OCI-LY3 (cell line): Measurements from ENCODE around the gene IL36A.
A peak's percentile ranks its signal among the peaks of the same experiment; 100 is the strongest.

Source experiments
- H2AFZ ChIP-seq: fragments of 200-600, 300-600 bp; shearing (Covaris generic); 2 replicates; pipeline ENCODE4 v1.6.0; 2014; ENCODE audit warnings: antibody characterized with exemption, low read depth, low read length
- H3K27ac ChIP-seq: fragments of 200-600, 300-600 bp; sonication (generic); 2 replicates; pipeline ENCODE4 v1.5.1; 2014; ENCODE audit warnings: mild to moderate bottlenecking, low read length, moderate library complexity, mixed read lengths
- H3K27me3 ChIP-seq: fragments of 200-600, 300-600 bp; sonication (generic); 2 replicates; pipeline ENCODE4 v1.6.1; 2014; ENCODE audit warnings: low read depth, low read length, mixed read lengths
- H3K36me3 ChIP-seq: fragments of 200-600, 300-600 bp; sonication (generic); replicated peaks from 2 replicates; pipeline ENCODE3; 2014; ENCODE audit warnings: low read depth, low read length, mixed read lengths
- H3K4me1 ChIP-seq: fragments of 300-600, 200-600 bp; sonication (generic); 2 replicates; pipeline ENCODE4 v1.6.1; 2014; ENCODE audit warnings: low read length, mixed read lengths
- H3K4me2 ChIP-seq: fragments of 200-600, 300-600 bp; sonication (generic); 2 replicates; pipeline ENCODE4 v1.6.1; 2014; ENCODE audit warnings: low read length, mixed read lengths
- H3K4me3 ChIP-seq: fragments of 300-600, 200-600 bp; sonication (generic); 2 replicates; pipeline ENCODE4 v1.5.1; 2014; ENCODE audit warnings: antibody characterized with exemption, mild to moderate bottlenecking, low read length, moderate library complexity
- H3K79me2 ChIP-seq: fragments of 300-600, 200-600 bp; shearing (Covaris generic); 2 replicates; pipeline ENCODE4 v1.6.1; 2014; ENCODE audit warnings: mild to moderate bottlenecking, low read length, mixed read lengths
- H3K9ac ChIP-seq: fragments of 300-600, 200-600 bp; shearing (Covaris generic); 2 replicates; pipeline ENCODE4 v1.6.0; 2014; ENCODE audit warnings: mild to moderate bottlenecking, low read length, moderate library complexity
- H3K9me3 ChIP-seq: fragments of 200-600, 300-600 bp; shearing (Covaris generic); 2 replicates; pipeline ENCODE4 v1.6.1; 2014; ENCODE audit warnings: low read length, mixed read lengths; ENCODE audit not compliant: insufficient read depth
- H4K20me1 ChIP-seq: fragments of 200-600, 300-600 bp; sonication (generic); 2 replicates; pipeline ENCODE4 v1.6.1; 2016; ENCODE audit warnings: low read length, mixed read lengths; ENCODE audit not compliant: insufficient read depth
- EZH2phosphoT487 ChIP-seq: fragments of 200-600 bp; shearing (Covaris generic); IDR thresholded peaks from 2 replicates; pipeline ENCODE4 v1.6.1; 2018; ENCODE audit warnings: antibody characterized with exemption, mixed run types, low read depth
- TF ChIP-seq, protein P1 (sequence below): fragments of 200-600, 300-600 bp; sonication (generic); IDR thresholded peaks from 2 replicates; pipeline ENCODE4 v1.5.1; 2014; ENCODE audit warnings: antibody characterized with exemption, low read length, low read depth

IL36A gene

DNA sequence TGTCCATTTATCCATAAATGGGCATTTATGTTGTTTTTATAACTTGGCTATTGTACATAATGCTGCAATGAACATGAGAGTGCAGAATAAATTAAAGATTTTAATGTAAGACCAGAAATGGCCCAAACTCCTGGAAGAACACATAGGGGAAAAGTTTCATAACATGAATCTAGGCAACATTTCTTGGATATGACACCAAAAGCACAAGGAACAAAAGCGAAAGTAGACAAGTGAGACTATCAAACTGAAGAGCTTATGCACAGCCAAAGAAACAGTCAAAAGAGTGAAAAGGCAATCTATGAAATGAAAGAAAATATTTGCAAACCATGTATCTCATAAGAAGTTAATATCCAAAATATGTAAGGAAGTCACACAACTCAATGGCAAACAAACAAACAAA, 5.8 kb downstream of the IL36A start:
- Histone ChIP-seq H3K9ac (no peak overlapping the region), H3K79me2 (no peaks in the 10 kb centered on the region), H3K4me2 (peak overlapping the region; percentile 3; the same call in 1 of the 2 replicates), H3K27me3 (no peaks in the 10 kb centered on the region), H4K20me1 (no peaks in the 10 kb centered on the region), H3K27ac (no peak overlapping the region), H3K4me3 (no peak overlapping the region), H3K9me3 (no peaks in the 10 kb centered on the region), H3K4me1 (peaks cover 10% of the 10 kb centered on the region), H2AFZ (no peak overlapping the region), H3K36me3 (no peaks in the 10 kb centered on the region)
- TF ChIP-seq EZH2phosphoT487: no peak
- TF ChIP-seq, protein P1, sequence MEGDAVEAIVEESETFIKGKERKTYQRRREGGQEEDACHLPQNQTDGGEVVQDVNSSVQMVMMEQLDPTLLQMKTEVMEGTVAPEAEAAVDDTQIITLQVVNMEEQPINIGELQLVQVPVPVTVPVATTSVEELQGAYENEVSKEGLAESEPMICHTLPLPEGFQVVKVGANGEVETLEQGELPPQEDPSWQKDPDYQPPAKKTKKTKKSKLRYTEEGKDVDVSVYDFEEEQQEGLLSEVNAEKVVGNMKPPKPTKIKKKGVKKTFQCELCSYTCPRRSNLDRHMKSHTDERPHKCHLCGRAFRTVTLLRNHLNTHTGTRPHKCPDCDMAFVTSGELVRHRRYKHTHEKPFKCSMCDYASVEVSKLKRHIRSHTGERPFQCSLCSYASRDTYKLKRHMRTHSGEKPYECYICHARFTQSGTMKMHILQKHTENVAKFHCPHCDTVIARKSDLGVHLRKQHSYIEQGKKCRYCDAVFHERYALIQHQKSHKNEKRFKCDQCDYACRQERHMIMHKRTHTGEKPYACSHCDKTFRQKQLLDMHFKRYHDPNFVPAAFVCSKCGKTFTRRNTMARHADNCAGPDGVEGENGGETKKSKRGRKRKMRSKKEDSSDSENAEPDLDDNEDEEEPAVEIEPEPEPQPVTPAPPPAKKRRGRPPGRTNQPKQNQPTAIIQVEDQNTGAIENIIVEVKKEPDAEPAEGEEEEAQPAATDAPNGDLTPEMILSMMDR: no peak

DNA sequence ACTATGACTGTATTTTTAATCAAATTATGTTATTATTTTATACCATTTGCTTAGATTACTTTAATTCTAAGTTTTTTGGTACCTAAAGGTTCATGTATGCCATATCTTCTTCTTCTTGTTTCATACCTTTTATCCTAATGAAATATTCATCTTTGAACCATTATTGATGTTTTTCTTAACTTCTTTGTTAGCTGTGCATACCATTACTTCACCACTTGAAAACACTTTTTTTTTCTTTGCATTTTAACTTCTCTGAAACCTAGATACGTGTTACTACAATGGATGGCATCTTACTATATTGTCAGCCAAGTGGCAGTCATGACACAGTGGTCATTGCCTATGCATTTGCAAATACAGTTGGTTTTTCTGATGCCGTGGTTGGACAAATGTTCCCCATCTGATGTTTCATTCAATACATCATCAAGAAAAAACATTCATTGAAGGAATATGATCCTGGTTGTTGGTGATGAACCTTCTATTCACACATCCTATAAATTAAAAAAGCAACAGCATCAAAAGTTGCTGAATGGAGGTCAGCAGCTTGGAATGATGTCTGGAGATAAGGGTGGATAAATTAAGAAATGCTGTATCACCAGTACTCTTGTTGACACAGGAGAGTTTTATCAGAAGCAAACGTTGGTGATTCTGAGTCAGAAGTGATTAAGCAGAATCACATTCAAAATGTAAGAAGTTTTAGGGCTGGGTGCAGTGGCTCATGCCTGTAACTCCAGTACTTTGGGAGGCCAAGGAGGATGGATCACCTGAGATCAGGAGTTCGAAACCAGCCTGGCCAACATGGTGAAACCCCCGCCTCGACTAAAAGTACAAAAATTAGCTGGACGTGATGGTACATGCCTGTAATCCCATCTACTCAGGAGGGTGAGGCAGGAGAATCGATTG, 7.4 kb downstream of the IL36A start:
- H3K4me1 ChIP-seq: peaks cover 11% of the 10 kb centered on the region
- H2AFZ ChIP-seq: no peak overlapping the region
- no peak for TF ChIP-seq EZH2phosphoT487
- no peaks in the 10 kb centered on the region for H3K36me3 ChIP-seq
- no peak overlapping the region for H3K4me2 ChIP-seq
- H3K79me2 ChIP-seq: no peaks in the 10 kb centered on the region
- no peak overlapping the region for H3K4me3 ChIP-seq
- H3K9ac ChIP-seq: no peak overlapping the region
- no peak overlapping the region for H3K27ac ChIP-seq
- no peaks in the 10 kb centered on the region for H3K27me3 ChIP-seq
- no peaks in the 10 kb centered on the region for H3K9me3 ChIP-seq
- H4K20me1 ChIP-seq: no peaks in the 10 kb centered on the region

DNA sequence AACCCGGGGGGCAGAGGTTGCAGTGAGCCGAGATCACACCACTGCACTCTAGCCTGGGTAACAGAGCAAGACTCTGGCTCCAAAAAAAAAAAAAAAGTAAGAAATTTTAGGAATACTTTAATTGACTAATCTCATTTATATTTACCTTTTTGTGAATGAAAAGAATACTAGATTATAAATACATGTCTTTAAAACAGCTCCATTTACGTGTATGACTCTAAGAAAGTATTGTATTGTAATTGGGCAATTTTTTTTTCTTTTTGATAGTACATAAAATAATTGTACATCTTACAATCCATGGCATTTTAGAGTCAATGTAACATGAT, 8.0 kb downstream of the IL36A start:
- no peak overlapping the region for H3K4me3 ChIP-seq
- H3K27me3 ChIP-seq: no peaks in the 10 kb centered on the region
- no peaks in the 10 kb centered on the region for H3K9me3 ChIP-seq
- H3K4me2 ChIP-seq: no peak overlapping the region
- H3K79me2 ChIP-seq: no peaks in the 10 kb centered on the region
- no peak overlapping the region for H2AFZ ChIP-seq
- TF ChIP-seq, protein P1: no peak
- TF ChIP-seq EZH2phosphoT487: no peak
- peaks cover 11% of the 10 kb centered on the region for H3K4me1 ChIP-seq
- no peak overlapping the region for H3K9ac ChIP-seq
- no peak overlapping the region for H3K27ac ChIP-seq
- no peaks in the 10 kb centered on the region for H4K20me1 ChIP-seq
- no peaks in the 10 kb centered on the region for H3K36me3 ChIP-seq

DNA sequence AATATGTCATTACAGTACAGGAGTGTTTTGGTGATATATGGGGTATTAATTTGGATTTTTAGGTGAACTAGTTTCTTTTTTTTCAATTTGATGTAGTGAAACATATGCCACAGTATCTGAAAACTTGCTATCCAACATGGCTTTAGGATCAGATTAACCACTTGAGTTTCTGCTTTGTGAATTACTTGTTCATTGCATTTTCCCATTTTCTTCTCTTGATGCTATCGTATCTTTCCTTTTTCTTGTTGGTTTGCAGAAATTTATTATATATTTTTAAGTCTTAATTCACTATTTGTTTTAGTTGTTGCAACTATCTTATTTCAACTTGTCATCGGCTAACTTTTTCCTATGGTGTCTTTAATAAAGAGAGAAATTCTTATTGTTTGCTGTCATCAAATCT, 8.8 kb downstream of the IL36A start:
- H3K36me3 ChIP-seq: no peaks in the 10 kb centered on the region
- H3K27me3 ChIP-seq: peaks cover 8% of the 10 kb centered on the region; the same call in 1 of the 2 replicates
- no peak overlapping the region for H3K27ac ChIP-seq
- no peak overlapping the region for H3K9ac ChIP-seq
- H2AFZ ChIP-seq: no peak overlapping the region
- H3K9me3 ChIP-seq: no peaks in the 10 kb centered on the region
- no peaks in the 10 kb centered on the region for H3K79me2 ChIP-seq
- no peak overlapping the region for H3K4me3 ChIP-seq
- no peaks in the 10 kb centered on the region for H4K20me1 ChIP-seq
- H3K4me2 ChIP-seq: no peak overlapping the region
- H3K4me1 ChIP-seq: peaks cover 11% of the 10 kb centered on the region
- TF ChIP-seq, protein P1: no peak
- no peak for TF ChIP-seq EZH2phosphoT487
